NCI-H774 (cell line): Measurements from ENCODE around the gene SDHA.

ENCODE experiments used
- DNase-seq: peaks from one replicate; lab custom pipeline; 2025; lab: John Stamatoyannopoulos, UW

The SDHA gene

DNA sequence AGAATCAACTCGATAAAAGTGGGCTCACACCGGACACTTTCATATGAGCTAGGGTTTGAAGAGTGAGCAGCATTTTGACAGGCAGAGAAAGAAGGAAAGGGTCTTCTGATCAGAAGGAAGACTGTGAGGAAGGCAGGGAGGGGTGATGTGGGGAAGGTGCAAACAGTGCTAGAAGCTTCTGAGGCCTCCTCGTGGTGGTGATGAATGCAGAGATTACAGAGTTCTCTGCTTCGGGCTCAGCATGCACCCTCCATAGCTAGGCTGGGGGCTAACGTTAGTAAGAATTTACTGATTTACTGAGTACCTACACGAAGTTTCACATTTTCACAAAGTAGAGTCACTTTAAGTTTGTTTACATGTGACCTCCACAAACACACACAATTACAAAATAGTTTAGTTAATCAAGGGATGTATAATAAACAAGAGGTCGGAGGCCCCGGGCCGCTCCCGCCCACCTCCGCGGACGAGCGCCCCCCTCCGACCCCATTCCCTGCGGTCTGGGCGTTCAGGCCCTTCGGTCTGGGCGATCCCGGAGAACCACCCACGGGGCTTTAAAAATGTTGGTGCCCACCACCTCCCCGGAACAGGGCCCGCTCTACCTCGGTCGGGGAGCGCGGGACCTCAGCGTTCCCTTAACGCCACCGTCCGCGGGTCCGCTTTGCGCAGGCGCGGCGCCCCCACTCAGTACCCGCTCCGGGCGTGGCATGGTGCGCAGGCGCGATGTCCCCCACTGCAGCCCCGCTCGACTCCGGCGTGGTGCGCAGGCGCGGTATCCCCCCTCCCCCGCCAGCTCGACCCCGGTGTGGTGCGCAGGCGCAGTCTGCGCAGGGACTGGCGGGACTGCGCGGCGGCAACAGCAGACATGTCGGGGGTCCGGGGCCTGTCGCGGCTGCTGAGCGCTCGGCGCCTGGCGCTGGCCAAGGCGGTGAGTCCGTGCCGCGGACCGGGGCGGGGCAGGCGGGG is at the start of gene SDHA, which contains the start of gene CCDC127:
TSS of gene SDHA (plus strand) at position 827 of the 963 bp plus-strand sequence. CDS start at position 863, 36 bp downstream.
TSS of gene CCDC127 (minus strand) at position 660 of the 963 bp plus-strand sequence. CDS start 1,304 bp downstream, outside the sequence.
- peak; percentile 97 for DNase-seq

DNA sequence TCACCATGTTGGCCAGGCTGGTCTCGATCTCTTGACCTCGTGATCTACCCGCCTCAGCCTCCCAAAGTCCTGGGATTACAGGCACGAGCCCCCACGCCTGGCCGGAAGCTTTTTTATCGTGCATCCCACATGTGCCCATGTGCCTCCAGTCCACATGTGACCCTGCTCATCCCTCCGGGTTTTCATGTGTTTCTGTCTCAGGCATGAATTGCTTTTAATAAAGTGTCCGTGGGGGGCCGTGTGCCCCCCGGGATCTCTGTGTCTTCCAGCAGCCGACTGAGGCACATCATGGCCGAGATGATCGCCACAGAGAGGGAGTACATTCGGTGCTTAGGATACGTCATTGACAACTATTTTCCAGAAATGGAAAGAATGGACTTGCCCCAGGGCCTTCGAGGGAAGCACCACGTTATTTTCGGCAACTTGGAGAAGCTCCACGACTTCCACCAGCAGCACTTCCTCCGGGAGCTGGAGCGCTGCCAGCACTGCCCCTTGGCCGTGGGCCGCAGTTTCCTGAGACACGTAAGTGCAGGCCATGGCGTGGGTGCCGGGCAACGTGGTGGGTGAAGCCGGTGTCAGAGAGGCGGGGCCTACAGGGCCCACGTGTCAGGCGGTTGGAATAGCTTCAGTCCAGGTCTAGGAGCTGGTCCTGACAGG is 48.9 kb upstream of the SDHA start:
- DNase-seq: no peak

DNA sequence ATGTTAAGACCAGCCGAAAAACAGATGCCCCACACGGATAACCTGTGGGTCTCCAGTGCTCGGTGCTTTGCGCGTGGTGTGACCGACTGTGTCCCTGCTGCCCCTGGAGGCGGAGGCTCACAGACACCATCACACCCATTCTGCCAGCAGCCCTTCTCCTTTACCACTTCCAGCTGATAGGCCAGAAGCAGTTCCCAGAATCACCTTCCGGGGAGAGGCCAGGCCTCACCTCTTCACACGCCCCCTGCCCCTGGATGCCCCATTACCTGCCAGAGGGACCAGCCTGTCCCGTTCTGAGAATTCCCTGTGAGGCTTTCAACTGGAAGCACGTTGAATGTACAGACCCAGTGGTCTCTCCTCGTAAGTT is 48.4 kb upstream of the SDHA start:
- DNase-seq: no peak

DNA sequence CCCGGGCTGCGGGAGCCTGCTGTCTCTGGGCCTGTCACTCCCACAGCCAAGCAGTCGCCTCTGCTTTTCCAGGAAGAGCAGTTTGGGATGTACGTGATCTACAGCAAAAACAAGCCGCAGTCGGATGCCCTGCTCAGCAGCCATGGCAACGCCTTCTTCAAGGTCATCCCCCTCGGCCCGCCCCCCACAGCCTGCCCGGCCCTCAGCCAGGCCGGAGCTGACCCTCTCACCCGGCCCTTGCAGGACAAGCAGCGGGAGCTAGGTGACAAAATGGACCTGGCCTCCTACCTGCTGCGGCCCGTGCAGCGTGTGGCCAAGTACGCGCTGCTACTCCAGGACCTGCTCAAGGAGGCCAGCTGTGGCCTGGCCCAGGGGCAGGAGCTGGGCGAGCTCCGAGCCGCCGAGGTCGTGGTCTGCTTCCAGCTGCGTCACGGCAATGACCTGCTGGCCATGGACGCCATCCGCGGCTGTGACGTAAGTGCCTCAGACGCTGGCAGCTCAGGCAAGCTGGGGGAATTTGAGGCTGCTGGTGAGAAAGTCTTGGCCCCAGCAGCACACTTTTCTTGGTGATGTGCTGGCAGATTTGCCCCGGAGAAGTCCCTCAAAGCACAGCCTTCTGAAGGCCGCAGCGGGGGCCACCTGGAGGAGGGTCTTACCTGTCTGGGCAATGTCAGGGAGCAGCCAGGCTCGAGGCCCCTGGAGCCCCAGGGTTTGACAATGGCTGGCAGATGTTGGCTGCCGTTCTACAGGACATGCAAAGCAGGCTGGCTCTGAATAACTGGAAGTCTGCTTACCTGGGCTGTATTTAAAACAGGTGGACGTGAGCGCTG is 46.9 kb upstream of the SDHA start:
- no peak for DNase-seq

DNA sequence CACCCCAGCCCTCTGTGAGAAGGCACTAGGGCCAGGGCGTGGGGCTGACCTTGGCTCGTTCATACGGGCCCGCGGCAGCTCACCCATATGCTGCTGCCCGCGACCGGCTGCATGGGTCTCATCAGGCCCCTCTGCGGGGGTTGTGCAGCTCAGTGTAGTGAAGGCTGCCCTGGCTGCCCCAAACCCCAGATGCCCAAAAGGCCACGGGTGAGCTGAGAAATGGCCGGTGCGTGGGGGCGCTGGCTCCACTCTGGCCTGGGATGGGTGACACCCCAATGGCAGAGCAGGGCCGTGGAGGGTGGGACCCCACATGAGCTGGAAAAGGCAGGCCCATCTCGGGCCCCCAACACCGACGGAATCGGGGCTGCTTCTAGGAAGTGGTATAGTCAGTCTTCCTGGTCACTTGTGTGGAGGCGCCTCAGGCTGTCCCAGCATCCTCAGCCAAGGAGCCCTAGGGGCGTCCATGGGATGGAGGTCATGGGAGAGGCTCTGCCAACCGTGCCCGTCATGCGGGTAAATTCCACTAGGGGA is 46.3 kb upstream of the SDHA start:
- DNase-seq: no peak

DNA sequence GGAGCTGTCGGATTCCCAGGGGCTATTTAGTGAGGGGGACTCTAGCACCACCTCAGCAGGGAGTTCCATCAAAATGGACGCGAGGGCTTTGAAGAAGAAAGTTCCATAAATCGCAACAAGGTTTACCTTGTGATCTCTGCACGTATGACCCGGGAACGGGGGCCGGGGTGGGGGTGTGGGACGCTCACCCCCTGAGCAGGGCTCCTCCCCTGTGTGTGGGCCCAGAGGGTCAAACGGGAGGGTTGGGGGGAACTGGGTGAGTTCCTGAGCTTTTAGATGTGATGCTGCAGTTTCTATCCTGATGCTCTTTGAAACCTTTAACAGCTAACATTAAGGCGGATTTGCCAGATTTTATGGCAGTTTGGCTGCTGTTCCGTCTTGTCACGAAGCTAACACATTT is 45.7 kb upstream of the SDHA start:
- DNase-seq: no peak

DNA sequence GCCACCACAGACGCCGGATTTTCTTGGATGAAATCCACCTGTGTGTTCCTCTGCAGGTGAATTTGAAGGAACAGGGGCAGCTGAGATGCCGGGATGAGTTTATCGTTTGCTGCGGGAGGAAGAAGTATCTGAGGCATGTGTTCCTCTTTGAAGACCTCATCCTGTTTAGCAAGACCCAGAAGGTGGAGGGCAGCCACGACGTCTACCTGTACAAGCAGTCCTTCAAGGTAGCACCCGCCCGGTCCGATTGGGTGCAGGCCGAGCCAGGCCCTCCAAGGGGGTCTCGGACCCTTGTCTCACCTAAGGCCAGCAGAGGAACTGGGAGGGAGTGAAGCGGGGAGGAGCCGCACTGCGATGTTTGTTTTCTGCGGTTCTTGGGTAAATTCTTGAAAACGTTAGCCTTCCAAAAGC is 45.3 kb upstream of the SDHA start:
- DNase-seq: no peak

DNA sequence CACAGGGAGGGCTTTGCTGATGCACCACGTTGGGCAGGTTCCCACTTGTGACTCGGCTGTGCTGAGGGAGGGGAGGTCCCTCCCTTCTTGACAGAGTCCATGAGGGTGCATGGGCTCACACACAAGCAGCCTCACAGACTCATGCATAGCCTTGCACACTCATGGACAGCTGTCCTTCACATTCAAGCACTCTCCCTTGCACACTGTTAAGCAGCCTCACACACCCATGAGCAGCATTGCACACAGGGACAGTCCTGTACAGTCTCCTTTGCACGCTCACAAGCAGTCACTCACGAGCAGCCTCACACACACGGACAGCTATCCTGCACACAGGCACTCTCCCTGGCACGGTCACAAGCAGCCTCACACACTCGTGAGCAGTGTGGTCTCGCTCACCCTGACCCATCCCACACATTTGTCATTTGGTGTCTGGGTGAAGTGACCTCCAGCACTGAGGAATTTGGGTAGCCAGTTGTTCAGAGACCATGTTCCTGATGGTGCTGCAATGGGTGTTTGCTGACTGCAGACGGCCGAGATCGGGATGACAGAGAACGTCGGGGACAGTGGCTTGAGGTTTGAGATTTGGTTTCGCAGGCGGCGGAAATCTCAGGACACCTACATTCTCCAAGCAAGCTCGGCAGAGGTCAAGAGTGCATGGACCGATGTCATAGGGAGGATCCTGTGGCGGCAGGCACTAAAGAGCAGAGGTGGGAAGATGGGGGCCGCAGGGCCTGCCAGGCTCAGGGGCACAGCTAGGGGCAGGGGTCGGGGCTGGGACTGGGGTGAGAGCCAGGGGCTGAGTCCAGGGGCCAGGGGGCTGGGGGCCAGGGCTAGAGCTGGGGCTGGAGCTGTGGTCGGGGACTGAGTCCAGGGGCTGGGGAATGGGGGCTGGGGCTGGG is 44.5 kb upstream of the SDHA start:
- no peak for DNase-seq

DNA sequence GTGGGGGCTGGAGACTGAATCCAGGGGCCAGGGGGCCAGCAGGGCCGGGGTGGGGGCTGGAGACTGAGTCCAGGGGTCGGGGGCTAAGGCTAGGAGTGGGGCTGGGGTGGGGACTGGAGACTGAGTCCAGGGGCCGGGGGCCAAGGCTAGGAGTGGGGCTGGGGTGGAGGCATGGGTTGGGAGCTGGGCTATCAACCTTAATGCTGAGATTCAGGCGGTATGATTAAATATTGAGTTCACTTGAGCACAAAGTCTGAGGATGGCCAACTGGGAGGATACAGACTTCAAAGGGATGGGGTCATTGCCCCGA is 43.9 kb upstream of the SDHA start:
- no peak for DNase-seq

DNA sequence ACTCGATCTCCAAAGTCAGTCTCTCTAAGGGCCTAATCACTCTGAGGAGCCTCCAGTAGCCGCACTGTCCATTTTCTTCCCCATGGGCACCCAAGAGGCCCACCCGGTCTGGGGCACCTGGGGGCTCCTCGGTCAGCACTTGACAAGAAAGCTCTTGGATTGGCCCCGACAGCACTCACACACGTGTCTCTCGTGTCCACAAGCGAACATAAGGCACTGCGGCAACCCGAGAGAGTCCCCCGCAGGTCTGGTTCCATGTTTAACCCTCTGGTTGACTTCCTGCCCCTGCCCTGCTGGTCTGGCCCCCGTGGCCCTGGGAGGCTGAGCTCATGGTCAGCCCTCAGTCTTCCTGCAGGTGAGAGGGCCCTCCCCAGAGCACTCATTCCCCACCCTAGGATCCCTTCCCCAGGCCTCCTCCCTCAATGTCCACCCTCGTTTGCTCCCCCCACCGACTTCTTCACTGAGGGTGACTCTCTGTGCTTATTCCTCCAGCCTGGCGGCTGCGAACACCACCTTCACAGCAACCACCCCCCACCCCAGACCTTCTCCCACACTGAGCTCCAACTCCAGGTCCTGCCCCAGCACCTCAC is 43.1 kb upstream of the SDHA start:
- DNase-seq: no peak

DNA sequence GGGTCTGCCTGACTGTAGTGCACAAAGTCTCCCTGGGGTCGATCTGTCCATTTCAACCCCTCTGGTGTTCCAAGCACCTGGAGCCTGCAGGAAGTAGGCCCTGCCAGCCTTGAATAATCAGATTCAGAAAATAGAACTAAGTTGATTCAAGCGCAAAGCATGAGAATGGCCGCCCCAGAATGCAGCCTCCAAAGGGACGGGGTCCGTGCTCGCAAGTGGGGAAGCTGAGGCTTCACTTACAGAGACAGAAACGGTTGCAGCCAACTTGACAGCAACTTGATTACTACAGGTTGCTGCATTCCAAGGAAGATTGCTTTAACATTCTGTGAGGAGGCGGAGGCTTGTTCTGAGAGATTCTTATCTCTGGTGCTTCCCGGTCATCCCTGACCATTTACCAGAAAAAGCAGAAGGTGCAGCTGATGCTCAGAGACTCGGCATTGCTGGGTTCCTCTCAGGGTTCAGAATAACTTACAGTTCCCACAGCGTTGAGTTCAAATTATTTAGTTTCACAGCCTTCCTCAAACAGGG is 41.8 kb upstream of the SDHA start:
- no peak for DNase-seq

DNA sequence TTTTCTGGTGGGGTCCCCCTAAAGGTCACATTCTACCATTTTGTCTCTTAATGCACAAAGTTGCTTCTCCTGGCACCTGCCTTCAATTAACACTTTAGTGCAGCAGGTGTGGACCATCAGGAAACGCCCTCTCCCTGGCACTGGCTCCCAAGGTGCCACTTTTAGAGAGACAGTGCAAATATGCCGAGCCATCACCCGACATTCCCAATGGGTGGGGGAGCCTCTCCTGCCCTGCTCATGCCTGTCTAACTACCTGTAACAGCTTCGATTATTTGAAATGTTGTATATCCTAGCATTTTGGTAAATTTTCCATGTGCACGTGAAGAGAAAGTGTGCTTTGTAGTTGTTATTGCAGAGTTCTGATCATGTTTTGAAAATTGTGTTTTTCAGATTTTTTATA is 40.0 kb upstream of the SDHA start:
- peak; percentile 65 for DNase-seq

DNA sequence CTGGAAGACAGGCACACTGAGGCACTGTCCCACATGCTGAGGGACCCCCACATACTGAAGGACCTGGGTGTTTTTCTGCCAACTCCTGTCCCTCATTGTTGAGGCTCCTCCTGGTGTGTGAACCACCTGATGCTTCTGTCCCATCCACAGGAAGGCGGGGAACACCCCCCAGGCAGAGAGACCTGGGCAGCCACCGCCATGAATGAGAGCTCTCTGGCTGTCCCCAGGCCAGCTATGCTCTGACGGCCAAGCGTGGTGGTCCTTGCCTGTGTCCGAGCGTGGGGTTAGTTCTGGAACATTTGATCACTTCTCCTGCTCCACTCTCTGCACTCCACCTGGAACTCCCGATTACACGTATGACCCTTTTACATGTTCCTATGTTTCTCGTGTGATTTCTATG is 38.7 kb upstream of the SDHA start:
- no peak for DNase-seq

DNA sequence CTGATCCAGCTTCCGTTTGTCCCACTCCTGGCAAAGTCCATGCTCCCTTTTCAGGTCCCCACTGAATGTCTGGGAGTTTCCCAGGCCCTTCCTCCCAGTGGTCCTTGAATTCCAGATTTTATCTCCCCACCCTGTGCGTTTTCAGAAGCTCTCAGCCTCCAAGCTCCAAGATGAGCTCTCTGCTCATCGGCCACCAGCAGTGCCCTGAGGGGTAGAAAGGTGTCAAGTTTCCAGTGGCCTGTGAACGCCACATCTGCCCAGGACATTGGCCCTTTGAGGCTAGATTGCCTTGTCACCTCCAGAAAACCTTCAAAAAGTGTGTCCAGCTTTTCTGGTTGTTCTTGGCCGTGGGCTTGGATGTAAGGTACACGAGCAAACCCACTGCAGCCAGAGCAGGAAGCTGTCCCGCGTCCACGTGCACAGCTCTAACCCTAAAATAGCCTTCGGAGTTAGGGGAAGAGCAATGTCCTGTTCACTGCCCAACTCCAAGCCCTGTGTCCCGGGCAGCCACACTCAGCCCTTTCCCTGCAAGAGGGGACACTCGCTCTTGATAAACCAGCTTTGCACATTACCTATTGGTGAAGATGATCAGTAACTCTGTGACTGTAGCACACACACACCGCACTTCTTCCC is 37.7 kb upstream of the SDHA start:
- DNase-seq: no peak

DNA sequence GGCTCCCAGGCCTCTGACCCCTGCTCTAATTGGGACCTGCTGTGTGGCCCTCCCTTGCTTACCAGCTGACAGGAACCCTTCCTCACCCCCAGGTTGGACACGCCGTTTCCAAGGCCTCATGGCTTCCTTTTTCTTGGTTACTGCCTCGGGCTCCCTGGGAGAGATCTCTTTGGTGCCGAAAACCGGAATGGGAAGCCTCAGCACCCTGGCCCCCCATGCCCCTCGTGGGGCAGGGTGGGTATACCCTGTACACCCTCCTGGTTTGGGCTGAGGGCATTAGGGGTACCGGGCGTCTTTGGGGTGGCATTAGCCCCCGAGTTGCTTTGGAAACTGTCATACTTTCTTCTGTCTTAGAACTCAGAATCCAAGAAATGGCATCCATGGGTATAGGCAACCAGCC is 37.0 kb upstream of the SDHA start:
- no peak for DNase-seq

DNA sequence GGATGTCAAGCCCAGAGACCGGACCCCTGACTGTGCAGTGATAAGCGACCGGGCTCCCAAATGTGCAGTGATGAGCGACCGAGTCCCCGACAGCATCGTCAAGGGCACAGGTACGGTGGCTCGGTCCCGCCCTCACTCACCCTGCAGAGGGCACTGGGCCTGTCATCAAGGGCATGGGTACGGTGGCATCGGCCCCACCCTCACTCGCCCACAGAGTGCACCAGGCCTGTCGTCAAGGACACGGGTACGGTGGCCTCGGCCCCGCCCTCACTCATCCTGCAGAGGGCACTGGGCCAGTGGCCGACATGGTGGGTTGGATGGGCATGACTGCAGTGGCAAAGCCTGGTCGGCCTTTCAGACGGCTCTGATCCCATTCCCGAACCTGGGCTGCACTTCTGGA is 36.6 kb upstream of the SDHA start:
- no peak for DNase-seq

DNA sequence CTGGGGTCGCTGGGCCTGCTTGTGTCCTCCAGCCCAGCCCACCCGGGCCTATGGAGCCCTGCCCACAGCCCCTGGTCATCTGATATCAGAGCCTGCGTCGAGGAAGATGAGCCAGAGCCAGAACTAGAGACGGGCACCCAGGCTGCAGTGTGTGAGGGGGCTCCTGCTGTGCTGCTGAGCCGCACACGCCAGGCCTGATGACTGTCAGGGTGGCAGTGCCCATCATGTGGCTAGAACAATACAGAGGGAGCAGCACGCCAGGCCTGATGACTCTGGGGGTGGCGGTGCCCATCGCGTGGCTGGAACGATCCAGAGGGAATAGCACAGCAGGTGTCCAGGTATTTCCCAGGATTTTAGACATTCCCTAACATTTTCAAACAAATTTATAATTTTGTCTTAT is 36.0 kb upstream of the SDHA start:
- DNase-seq: no peak

DNA sequence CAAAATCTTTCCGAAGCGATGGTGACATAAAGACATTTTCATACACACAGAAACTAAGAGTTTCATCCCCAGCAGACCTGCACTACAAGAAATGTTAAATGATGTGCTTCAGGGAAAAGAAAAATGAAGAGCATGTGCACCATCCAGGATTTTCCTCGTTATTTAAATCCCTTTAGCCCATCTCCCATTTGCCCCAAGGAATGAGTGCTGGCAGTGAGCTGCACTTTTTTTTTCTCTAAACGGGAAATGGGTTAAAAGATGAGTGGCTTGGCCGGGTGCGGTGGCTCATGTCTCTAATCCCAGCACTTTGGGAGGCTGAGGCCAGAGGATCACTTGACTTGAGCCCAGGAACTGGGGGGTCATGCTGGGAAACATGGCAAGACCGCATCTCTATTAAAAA is 33.6 kb upstream of the SDHA start:
- no peak for DNase-seq

DNA sequence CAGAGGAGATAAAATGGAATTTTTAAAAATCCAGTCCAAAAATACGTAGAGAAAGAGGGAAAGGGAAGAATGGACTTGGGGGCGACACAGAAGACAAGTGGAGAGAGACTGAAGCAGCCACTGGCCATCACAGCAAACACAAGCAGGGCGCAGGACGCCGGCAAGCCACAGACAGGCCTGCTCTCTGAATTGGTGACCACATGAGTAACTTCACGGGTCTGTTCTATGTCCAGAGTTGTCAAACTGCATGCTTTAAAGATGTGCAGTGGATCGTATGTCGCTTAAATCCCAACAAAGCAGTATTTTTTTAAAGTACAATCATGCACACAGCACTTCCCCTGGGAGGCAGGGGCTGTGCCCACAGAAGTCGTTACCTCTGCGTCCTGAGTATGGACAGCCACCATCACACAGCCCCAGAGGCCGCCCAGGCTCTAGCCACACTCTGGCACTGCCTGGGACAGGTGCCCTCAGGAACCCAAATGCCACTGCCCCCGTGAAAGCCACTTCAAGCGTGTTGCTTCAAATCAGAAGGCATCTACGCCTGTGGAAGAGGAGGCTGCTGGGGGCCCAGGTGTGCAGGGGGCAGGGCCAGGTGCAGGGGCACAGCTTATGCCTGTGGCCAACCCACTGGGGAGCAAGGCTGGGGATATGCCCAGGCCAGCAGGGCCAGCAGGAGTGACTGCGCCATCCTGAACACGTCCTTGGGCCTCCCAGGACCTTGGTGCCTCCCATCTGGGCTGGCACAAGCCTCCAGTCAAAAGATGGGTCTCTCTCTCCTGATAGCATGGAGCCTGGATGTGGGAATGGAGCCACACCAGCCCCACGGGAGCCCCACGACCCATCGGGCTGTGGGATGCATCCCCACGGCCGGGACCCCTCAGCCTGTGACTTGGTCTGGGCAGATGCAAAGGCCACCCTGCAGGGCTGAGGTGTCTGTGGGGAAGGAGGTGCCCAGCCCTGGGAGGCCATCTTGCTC is 32.7 kb upstream of the SDHA start:
- DNase-seq: no peak
